T-helper 17 cell (primary cell): ENCODE measurements around the gene RBPJL. TPM values are rescaled to one million over a fixed set of nuclear protein-coding genes. Genes with fewer than 3 reads are reported as not detected.
A peak's percentile ranks its signal among the peaks of the same experiment; 100 is the strongest.

Source experiments
- ATAC-seq: fragments of 150-1000 bp; cut with Tn5 transposase; 2 replicates; pipeline ENCODE4 v1.10.0; 2021; ENCODE audit warnings: mild to moderate bottlenecking, moderate library complexity
- DNase-seq, 3 donors: peaks; one replicate each; pipeline versions ENCODE4 v3.0.0 to v3.0.0-alpha.2; 2020 to 2021
- H3K9me3 ChIP-seq: one replicate; pipeline ENCODE4 v1.7.0; 2013; ENCODE audit warnings: low read length, mild to moderate bottlenecking; ENCODE audit not compliant: control insufficient read depth, poor library complexity, severe bottlenecking
- H3K27ac Mint-ChIP-seq: one replicate; pipeline ENCODE4 v1.8.0; 2022; ENCODE audit warnings: mild to moderate bottlenecking, moderate library complexity, mixed read lengths
- H3K27me3 Mint-ChIP-seq: one replicate; pipeline ENCODE4 v1.8.0; 2022; ENCODE audit warnings: mixed read lengths
- H3K36me3 Mint-ChIP-seq: one replicate; pipeline ENCODE4 v1.8.0; 2022; ENCODE audit warnings: low read depth, mixed read lengths
- H3K4me1 Mint-ChIP-seq: one replicate; pipeline ENCODE4 v1.8.0; 2022; ENCODE audit warnings: mild to moderate bottlenecking, mixed read lengths
- H3K4me3 Mint-ChIP-seq: one replicate; pipeline ENCODE4 v1.8.0; 2022; ENCODE audit warnings: mild to moderate bottlenecking, moderate library complexity, mixed read lengths
- total RNA-seq, 4 donors: library from RNA in 2 of 4; stranded (reverse) in 2 of 4; gene quantifications; one replicate each; pipeline ENCODE4 v1.2.3 and lab custom pipeline; 2022 to 2026

The RBPJL gene
- total RNA-seq, 2 donors from 2014 or later, result not detected

- peaks cover 19% of the 10 kb centered on the region for H3K4me1 Mint-ChIP-seq
- no peak for ATAC-seq
- no peak overlapping the region for H3K4me3 Mint-ChIP-seq
- no peak for DNase-seq
- no peaks in the 10 kb centered on the region for H3K9me3 ChIP-seq
- peaks cover 5% of the 10 kb centered on the region for H3K36me3 Mint-ChIP-seq
- H3K27ac Mint-ChIP-seq, result no peak overlapping the region
- H3K27me3 Mint-ChIP-seq, result peaks cover 61% of the 10 kb centered on the region
Observed at GRCh38 chr20:45315672-45316071, 9.0 kb downstream of the RBPJL start.

- ATAC-seq (no peak), DNase-seq (no peak)
- no peaks in the 10 kb centered on the region for H3K9me3 ChIP-seq
- peaks cover 19% of the 10 kb centered on the region for H3K4me1 Mint-ChIP-seq
- H3K36me3 Mint-ChIP-seq, result peaks cover 2% of the 10 kb centered on the region
- peaks cover 53% of the 10 kb centered on the region for H3K27me3 Mint-ChIP-seq
- no peak overlapping the region for H3K27ac Mint-ChIP-seq
- H3K4me3 Mint-ChIP-seq, result no peak overlapping the region
Observed at GRCh38 chr20:45316150-45317080, 9.8 kb downstream of the RBPJL start.

DNA sequence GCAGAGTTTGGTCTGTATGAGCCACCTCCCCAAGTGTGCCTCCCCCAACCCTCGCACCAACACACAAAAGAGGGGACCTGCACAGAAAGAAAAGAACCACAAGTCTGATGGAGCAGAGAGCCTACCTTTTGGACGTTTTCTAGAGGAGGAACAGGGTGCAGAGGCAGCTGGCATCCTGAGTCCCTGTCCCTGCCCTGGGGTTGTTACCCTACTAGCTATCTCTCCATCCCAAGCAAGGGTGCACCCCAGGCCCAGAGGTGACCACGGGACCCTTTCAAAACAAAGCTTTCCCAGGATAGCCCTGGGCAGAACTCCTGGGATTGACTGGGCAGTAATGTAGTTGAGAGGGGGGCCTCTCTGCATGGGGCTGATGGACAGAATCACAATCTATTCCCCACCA, 11.2 kb downstream of the RBPJL start:
- Mint-ChIP-seq H3K4me1 (peaks cover 17% of the 10 kb centered on the region), H3K4me3 (no peak overlapping the region), H3K27ac (no peak overlapping the region), H3K36me3 (peaks cover 2% of the 10 kb centered on the region), H3K27me3 (peaks cover 42% of the 10 kb centered on the region)
- DNase-seq (no peak), ATAC-seq (no peak)
- no peaks in the 10 kb centered on the region for H3K9me3 ChIP-seq

DNA sequence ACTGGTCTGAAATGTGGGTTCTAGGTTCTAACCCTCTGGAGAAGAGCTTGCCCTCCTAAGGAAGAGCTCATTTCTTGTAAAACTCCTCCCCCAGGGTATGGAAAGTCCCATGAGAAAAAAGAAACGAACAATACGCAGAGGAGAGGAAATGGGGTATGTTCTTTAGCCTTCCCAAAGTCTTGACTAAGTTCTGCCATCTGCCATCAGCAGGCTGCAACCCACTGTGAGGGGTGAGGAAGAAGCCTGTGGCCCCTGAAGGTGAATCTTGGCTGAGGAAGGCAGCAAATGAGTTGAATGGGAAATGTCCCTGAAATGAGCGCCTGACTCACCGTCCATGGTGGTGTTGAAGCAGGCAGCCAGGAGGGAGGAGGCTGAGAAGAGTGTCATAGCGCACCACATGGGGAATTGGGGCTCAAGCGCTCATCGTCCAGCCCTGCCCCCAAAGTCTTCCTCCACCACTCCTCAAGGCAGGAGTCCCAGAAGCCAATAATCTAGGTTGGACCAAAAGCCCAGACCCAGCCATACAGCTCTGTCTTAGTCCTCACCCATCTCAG, 11.8 kb downstream of the RBPJL start:
- H3K4me1 Mint-ChIP-seq, result peaks cover 17% of the 10 kb centered on the region
- H3K4me3 Mint-ChIP-seq, result no peak overlapping the region
- H3K27ac Mint-ChIP-seq, result peak overlapping the region; percentile 79
- peaks cover 2% of the 10 kb centered on the region for H3K36me3 Mint-ChIP-seq
- DNase-seq, result no peak
- H3K9me3 ChIP-seq, result no peaks in the 10 kb centered on the region
- H3K27me3 Mint-ChIP-seq, result peaks cover 38% of the 10 kb centered on the region
- no peak for ATAC-seq

DNA sequence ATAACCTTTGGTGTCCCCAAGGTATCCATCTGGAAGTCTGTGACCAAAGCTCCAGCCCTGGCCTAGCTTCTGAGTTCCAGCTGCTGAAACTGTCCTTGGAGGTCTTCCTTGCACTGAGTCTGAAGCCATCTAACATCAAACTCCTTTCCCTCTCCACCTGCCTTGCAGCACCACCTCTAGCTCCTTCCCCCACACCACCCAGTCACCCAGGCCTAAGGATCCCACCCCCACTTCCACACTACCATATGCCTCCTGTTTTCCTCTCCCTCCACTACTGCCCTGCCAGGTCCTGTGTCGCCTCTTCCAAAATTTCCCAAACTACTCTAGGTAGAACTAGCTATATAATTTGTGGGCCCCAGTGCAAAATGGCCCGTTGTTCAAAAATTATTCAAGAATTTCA, 12.3 kb downstream of the RBPJL start:
- Mint-ChIP-seq H3K36me3 (peaks cover 2% of the 10 kb centered on the region), H3K4me1 (peaks cover 17% of the 10 kb centered on the region), H3K27ac (peak overlapping the region; percentile 79), H3K27me3 (peaks cover 33% of the 10 kb centered on the region), H3K4me3 (no peak overlapping the region)
- H3K9me3 ChIP-seq, result no peaks in the 10 kb centered on the region
- no peak for ATAC-seq
- DNase-seq, result no peak

GRCh38 chr20:45320948-45321595, 14.4 kb downstream of the RBPJL start:
- Mint-ChIP-seq H3K27me3 (peaks cover 12% of the 10 kb centered on the region), H3K36me3 (peaks cover 2% of the 10 kb centered on the region), H3K4me1 (peaks cover 17% of the 10 kb centered on the region), H3K4me3 (no peak overlapping the region), H3K27ac (peak overlapping the region; percentile 72)
- no peaks in the 10 kb centered on the region for H3K9me3 ChIP-seq
- peak; percentile 80 for ATAC-seq
- DNase-seq, result no peak

- Mint-ChIP-seq H3K4me1 (peaks cover 14% of the 10 kb centered on the region), H3K4me3 (no peak overlapping the region), H3K36me3 (no peaks in the 10 kb centered on the region), H3K27ac (no peak overlapping the region), H3K27me3 (no peaks in the 10 kb centered on the region)
- ATAC-seq (no peak), DNase-seq (no peak)
- H3K9me3 ChIP-seq, result no peaks in the 10 kb centered on the region
Observed at GRCh38 chr20:45322952-45323383, 16.3 kb downstream of the RBPJL start.

GRCh38 chr20:45323731-45324130, 17.1 kb downstream of the RBPJL start:
- ATAC-seq (no peak), DNase-seq (no peak)
- Mint-ChIP-seq H3K36me3 (no peaks in the 10 kb centered on the region), H3K27ac (no peak overlapping the region), H3K27me3 (no peaks in the 10 kb centered on the region), H3K4me3 (no peak overlapping the region), H3K4me1 (peaks cover 14% of the 10 kb centered on the region)
- H3K9me3 ChIP-seq, result no peaks in the 10 kb centered on the region

GRCh38 chr20:45325371-45325770, 18.7 kb downstream of the RBPJL start:
- H3K9me3 ChIP-seq, result no peaks in the 10 kb centered on the region
- no peak for DNase-seq
- Mint-ChIP-seq H3K4me3 (no peak overlapping the region), H3K4me1 (peaks cover 5% of the 10 kb centered on the region), H3K27me3 (no peaks in the 10 kb centered on the region), H3K27ac (no peak overlapping the region), H3K36me3 (no peaks in the 10 kb centered on the region)
- no peak for ATAC-seq

DNA sequence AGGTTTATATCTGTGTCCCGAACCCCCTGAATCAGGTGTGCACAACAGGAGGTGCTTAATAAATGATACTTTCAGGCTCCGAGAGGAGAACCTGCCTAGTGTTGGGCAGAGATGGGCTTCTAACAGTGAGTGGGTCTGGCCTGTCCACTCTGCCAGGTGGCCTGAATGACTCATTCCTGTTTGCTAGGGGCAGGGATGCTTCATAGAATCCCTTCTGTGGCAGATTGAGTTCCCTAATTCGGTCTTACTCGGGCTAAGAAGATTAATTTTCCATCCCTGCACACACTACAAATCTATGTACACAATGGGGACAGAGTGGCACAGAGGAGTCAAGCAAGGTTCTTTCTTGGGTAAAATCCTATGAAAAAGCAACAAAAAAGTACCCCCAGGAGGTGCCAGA, 21.8 kb downstream of the RBPJL start:
- DNase-seq, result no peak
- no peak overlapping the region for H3K4me3 Mint-ChIP-seq
- no peaks in the 10 kb centered on the region for H3K36me3 Mint-ChIP-seq

DNA sequence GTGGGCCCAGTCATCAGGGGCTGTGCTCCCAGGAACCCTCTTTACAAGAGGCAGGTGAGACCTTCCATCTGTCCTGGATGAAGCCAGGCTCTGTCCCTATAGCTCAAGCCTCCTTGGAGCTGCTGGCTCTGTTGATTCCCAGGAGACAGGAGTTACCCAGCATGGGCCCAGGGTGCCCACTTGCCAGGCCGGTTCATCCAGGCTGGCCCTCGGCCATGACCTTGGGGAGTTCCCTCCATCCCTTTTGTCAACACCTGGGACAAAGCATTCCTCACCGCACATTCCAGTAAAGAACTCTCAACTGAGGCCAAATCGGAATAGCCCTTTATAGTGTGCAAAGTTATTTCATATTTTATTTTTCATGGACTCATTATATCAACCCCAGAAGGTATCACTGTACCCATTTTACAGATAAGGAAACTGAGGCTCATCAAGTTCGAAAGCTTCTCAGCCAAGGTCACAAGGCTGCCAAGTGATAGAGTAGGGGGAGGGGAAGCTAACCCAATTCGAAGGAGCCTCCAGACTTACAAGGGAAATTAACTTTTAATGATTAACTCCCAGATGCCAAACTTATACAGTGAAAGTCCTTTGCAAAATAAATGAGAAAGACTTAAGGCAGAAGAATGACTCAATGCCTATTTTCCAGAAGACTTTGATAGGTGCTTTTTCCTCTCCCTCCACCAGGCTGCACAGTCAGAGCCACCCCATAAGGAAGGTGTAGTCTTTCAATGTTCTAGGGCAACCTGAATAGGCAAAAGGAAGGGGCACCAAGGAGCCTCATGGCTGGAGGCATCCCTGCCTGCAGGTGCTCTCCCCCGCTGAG, 23.1 kb downstream of the RBPJL start:
- no peaks in the 10 kb centered on the region for H3K9me3 ChIP-seq
- H3K27ac Mint-ChIP-seq, result no peak overlapping the region
- DNase-seq (no peak), ATAC-seq (no peak)
- no peak overlapping the region for H3K4me3 Mint-ChIP-seq
- H3K36me3 Mint-ChIP-seq, result no peaks in the 10 kb centered on the region
- no peaks in the 10 kb centered on the region for H3K27me3 Mint-ChIP-seq
- peaks cover 3% of the 10 kb centered on the region for H3K4me1 Mint-ChIP-seq

More for the DNA sequence above, 21.8 kb downstream of the RBPJL start:
- ATAC-seq, result no peak
- H3K4me1 Mint-ChIP-seq, result peaks cover 3% of the 10 kb centered on the region
- H3K9me3 ChIP-seq, result no peaks in the 10 kb centered on the region
- no peak overlapping the region for H3K27ac Mint-ChIP-seq
- no peaks in the 10 kb centered on the region for H3K27me3 Mint-ChIP-seq

DNA sequence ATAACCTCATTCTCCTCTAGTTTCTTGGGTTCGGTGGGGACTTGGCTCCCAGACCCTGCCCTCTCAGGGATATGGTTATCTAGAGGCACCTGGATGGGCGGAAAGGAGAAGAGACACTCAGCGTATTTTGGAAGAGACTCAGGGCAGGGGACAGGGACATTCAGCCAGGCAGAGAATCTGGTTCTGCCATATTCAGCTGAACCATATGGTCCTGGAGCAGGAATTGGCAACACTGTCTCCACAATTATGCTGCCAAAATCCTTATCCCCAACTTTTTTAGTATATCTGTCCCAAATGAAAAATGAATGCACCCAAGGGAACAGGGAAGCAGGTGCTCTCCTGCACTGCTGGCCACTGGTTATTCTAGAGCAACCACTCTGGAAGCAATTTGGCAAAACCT, 23.8 kb downstream of the RBPJL start:
- H3K4me1 Mint-ChIP-seq, result peaks cover 3% of the 10 kb centered on the region
- no peaks in the 10 kb centered on the region for H3K36me3 Mint-ChIP-seq
- no peak overlapping the region for H3K27ac Mint-ChIP-seq
- no peaks in the 10 kb centered on the region for H3K9me3 ChIP-seq
- ATAC-seq (no peak), DNase-seq (no peak)
- H3K27me3 Mint-ChIP-seq, result no peaks in the 10 kb centered on the region
- no peak overlapping the region for H3K4me3 Mint-ChIP-seq
